ENCODE measurements around the gene MICAL3.

MICAL3 gene

DNA sequence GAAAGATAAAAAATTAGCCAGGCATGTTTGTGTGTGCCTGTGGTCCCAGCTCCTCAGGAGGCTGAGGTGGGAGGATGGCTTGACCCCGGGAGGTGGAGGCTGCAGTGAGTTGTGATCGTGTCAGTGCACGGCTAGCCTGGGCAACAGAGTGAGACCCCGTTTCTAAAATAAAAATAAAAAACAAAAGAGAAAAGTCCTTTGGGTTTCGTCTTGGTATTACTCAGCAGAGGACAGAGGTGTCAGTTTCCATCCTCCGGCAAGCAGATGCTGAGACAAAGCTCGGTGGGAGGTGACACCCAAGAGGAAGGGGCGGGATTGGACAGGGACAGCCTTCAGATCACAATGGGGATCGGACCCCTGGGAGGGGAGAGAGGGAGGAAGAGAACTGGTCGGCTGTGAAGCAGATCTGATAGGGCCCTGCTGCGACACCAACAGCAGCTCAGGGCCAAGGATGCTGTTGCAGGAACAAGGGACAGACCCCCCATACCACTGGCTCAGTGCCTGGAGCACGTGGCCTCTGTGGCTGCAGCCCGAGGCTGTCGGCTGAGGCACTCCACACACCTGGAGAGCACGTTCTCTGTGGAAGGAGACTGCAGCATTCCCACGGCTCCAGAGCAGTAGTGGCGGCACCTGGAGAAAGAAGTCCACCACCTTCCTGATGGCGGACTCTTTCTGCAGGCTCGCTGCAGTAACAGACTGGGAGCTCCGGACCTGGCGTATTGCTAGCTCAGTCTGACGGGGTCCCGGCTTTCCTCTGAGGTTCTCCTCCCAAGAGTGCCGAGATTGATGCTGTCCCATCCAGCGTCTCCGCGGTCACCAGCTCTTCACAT lies 244.9 kb downstream of the MICAL3 start:
- intact Hi-C loops (cut with DNase I) = no loop called here
- no peak for DNase-seq

- intact Hi-C loops (cut with DNase I) = no loop called here
- DNase-seq = no peak
These were observed 245.9 kb downstream of the MICAL3 start for GRCh38 chr22:17778412-17778976.

GRCh38 chr22:17777717-17778044 lies 246.7 kb downstream of the MICAL3 start:
- intact Hi-C loops (cut with DNase I) = no loop called here
- no peak for DNase-seq

GRCh38 chr22:17777005-17777716 lies 247.2 kb downstream of the MICAL3 start:
- intact Hi-C loops (cut with DNase I) = no loop called here
- no peak for DNase-seq

- no peak for DNase-seq
- intact Hi-C loops (cut with DNase I) = no loop called here
These were observed 248.4 kb downstream of the MICAL3 start for GRCh38 chr22:17775781-17776465.

- intact Hi-C loops (cut with DNase I) = no loop called here
- peak in 1 of 42 donors; percentile 30 for DNase-seq
These were observed 249.3 kb downstream of the MICAL3 start for GRCh38 chr22:17774926-17775685.

DNA sequence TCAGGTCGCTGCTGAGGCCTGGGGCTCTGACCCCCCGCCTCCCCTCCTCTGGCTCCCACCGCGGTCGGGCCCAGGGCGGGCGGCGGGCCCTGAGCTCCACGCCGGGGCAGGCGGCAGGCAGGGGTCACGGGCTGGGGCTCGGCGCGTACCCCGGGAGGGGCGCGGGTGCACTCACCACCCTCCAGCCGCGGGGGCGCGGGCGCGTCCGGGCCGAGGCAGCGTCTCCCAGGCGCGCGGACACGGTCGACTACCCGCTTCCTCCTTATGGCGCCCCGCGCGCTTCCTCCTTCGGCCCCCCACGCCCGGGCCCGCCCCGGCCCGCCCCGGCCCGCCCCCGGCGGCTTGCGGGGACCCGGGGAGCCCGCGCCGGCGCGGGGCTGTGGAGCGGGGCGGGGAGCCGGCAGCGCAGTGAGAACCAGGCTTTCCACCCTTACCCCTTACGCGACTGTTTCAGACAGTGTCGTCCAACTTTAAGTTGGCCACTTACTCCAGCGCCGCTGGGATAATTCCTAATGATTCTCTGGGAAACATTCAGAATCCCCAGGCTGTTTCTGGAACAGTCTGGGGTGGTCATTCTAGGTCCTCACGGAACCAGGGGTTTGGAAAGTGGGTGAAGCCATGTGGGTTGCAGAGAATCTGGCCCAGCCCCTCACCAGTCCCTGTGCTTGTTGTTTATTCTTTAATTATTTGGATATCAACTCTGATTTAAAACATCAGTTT lies 250.0 kb downstream of the MICAL3 start, which contains the start of gene BID:
BID (minus strand) TSS at position 264 of the 720 bp plus-strand sequence. CDS start 24,353 bp downstream, outside the sequence.
- peak in 11 of 42 donors; percentile 33 to 64 (median 54) for DNase-seq
- intact Hi-C loops (cut with DNase I) = no loop called here

- intact Hi-C loops (cut with DNase I) = no loop called here
- DNase-seq = peak in 10 of 42 donors; percentile 25 to 68 (median 47)
These were observed 250.7 kb downstream of the MICAL3 start for GRCh38 chr22:17773606-17774205.

GRCh38 chr22:17772958-17773605 lies 251.3 kb downstream of the MICAL3 start:
- intact Hi-C loops (cut with DNase I) = no loop called here
- DNase-seq = peak in 4 of 42 donors; percentile 29 to 54 (median 44)

DNA sequence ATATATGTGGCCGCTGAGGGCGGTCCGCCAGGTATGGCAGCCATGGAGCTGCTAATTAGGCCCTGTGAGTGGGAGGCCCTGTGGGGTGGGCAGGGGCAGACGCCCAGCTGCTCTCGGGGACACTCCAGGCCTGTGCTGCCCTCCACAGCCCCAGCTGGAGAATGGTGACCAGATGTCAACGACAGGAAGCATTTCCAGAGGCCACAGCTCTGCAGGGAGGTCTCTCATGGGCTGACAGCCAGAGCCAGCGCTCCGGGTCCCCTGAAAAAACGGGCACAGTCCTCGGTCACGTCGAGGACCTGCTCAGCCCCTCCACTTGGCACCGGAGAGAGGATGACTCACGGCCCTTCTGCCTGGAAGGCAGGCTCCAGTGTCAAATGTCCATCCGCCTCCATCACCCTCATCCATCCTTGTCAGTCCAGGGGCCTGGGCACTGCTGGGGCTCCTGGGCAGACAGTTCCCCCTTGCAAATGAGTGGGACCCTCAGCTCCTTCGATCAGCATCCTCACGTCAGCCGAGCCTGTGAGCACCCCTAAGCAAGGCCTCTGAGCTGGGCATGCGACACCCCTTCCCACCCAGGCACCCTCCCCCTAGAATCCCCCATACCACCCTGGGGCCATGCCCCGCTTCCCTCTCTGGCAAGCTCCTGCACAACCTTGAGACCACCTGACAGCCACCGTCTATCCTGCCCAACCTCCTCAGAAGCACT lies 252.0 kb downstream of the MICAL3 start:
- intact Hi-C loops (cut with DNase I) = no loop called here
- DNase-seq = no peak

DNA sequence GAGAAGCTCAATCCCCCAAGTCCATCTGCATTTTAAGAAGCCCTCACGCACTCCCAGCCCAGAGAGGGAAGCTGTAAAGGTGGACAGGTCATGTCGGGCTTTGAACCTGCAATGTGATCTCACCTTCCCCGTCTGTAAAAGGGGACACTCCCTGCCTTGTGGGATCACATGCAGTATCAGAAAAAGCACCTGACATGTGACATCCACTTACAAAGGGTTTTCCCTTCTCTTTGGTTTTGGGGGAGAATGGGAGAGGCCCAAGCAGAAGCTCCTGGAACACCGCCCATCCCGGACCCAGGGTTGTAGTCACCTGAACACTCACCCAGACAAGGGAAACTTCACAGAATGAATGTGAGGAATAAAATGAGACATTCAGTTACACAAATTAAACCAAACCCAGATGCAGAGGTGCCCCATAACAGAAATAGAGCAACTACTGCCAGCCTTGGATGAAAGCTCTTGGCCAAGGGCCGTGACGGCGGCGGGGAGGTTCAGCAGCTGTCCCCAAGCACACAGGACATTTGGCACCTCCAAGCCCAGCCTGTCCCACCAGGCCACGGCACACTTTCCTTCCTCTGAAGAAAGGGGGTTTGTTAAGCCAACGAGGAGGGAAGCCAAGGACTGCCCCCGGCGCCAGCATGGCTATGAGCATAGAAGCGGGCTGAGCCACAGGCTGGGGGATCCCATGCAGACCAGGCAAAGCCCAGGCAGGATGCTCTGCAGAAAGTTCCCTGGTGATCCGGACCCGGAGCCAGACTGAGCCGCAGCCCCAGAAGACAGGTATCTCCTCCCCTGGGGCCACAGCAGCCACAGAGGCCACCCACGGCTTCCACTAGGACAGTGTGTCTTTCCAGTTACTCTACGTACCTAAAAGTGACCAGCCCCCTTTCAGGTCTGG lies 253.9 kb downstream of the MICAL3 start:
- DNase-seq = peak in 20 of 42 donors; percentile 12 to 69 (median 50)
- intact Hi-C loops (cut with DNase I) = no loop called here

- no peak for DNase-seq
- intact Hi-C loops (cut with DNase I) = no loop called here
These were observed 254.7 kb downstream of the MICAL3 start for GRCh38 chr22:17769716-17770082.

GRCh38 chr22:17769013-17769715 lies 255.2 kb downstream of the MICAL3 start:
- intact Hi-C loops (cut with DNase I) = no loop called here
- no peak for DNase-seq

DNA sequence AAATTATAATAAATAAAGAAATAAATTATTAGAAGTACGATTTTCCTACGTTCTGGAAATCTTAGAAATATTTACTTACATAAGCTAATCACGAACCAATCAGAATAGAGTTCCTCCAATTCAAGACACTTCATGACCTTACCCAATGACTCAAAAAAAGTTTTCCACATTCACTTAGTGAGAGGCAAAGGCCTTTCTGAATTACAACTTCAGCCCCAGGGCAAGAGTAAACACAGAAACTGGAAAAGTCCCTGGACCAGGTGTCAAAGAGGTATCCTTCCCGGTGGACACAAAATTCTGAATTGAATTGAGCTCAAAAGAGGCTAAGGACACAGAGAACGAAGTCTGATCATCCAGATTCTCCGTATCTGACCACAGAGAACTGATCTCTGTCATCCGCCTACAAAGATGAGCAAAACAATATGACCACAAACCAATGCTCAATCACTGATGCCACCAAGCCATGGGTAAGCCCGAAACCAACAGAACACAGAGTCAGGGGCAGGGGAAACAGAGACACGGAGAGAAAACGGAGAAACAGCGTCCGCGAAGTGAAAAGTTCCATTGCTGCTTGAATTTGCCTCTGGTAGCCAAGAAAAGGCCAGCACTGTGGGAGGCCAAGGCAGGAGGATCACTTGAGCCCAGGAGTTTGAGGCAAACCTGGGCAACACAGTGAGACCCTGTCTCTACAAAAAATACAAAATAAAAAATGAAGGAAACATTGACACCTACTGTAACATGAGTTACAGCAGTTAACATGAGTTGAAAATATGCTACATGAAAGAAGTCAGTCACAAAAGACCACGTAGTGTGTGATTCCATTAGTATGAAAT lies 256.9 kb downstream of the MICAL3 start:
- no peak for DNase-seq
- intact Hi-C loops (cut with DNase I) = no loop called here
